ENCODE results near the gene UBE2J1.

DNA sequence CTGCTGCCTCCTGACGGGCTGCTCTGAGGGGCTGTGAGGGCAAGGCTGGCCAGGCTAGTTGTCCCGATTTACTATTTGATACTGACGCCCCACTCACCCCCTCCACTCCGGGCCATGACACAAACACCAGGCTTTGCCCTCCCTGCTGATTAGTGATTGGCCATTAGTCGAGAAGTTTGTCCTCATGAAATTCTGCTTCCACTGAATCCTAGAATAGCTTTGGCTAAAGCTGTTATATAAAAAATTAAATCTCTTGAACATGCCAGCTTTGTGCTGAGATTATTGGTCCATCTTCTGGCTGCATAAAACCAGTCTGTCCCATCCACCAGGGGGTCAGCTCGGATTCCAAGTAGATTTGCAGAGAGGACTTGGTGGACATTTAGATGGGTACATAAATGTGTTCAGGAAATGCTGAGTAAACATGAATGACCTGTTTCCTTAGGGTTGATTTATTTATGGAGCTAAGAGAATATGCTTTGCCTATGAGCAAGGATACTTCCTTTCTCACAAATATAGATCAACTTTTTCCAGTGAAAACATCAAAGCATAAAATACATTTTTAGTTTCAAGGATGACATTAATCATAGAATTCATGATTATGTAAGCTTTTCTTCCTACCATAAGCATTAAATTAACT is 37.2 kb downstream of the UBE2J1 start, which contains the start of gene GABRR2:
- TF ChIP-seq RAD21 (IDR thresholded peaks at IDR 0.05; ENCODE audit: low read length) (no peak), EP300 (IDR thresholded peaks at IDR 0.05; ENCODE audit: borderline replicate concordance in 1 of 2, low read depth in 1 of 2, low read length in 1 of 2) (no peak), FOSL2 (IDR thresholded peaks at IDR 0.05; ENCODE audit: borderline replicate concordance, low read depth) (no peak), POLR2AphosphoS5 (IDR thresholded peaks at IDR 0.05; ENCODE audit: low read depth, low read length) (no peak), RFX5 (IDR thresholded peaks at IDR 0.05; ENCODE audit: low read length) (no peak), MXI1 (IDR thresholded peaks at IDR 0.05; ENCODE audit: low read depth, low read length) (no peak), MEF2A (IDR thresholded peaks at IDR 0.05; ENCODE audit: borderline replicate concordance, low read depth) (no peak), EZH2phosphoT487 (IDR thresholded peaks at IDR 0.05; ENCODE audit: borderline replicate concordance, low read depth) (no peak), CHD2 (IDR thresholded peaks at IDR 0.05; ENCODE audit: low read length, partially characterized antibody) (no peak), SMC3 (IDR thresholded peaks at IDR 0.05; ENCODE audit: low read depth, low read length) (no peak)
- TF ChIP-seq, protein P1, sequence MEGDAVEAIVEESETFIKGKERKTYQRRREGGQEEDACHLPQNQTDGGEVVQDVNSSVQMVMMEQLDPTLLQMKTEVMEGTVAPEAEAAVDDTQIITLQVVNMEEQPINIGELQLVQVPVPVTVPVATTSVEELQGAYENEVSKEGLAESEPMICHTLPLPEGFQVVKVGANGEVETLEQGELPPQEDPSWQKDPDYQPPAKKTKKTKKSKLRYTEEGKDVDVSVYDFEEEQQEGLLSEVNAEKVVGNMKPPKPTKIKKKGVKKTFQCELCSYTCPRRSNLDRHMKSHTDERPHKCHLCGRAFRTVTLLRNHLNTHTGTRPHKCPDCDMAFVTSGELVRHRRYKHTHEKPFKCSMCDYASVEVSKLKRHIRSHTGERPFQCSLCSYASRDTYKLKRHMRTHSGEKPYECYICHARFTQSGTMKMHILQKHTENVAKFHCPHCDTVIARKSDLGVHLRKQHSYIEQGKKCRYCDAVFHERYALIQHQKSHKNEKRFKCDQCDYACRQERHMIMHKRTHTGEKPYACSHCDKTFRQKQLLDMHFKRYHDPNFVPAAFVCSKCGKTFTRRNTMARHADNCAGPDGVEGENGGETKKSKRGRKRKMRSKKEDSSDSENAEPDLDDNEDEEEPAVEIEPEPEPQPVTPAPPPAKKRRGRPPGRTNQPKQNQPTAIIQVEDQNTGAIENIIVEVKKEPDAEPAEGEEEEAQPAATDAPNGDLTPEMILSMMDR (IDR thresholded peaks at IDR 0.05) = no peak
- TF ChIP-seq, protein P2, sequence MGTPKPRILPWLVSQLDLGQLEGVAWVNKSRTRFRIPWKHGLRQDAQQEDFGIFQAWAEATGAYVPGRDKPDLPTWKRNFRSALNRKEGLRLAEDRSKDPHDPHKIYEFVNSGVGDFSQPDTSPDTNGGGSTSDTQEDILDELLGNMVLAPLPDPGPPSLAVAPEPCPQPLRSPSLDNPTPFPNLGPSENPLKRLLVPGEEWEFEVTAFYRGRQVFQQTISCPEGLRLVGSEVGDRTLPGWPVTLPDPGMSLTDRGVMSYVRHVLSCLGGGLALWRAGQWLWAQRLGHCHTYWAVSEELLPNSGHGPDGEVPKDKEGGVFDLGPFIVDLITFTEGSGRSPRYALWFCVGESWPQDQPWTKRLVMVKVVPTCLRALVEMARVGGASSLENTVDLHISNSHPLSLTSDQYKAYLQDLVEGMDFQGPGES (IDR thresholded peaks at IDR 0.05; ENCODE audit: low read depth, low read length) = no peak
- TF ChIP-seq, protein P3, sequence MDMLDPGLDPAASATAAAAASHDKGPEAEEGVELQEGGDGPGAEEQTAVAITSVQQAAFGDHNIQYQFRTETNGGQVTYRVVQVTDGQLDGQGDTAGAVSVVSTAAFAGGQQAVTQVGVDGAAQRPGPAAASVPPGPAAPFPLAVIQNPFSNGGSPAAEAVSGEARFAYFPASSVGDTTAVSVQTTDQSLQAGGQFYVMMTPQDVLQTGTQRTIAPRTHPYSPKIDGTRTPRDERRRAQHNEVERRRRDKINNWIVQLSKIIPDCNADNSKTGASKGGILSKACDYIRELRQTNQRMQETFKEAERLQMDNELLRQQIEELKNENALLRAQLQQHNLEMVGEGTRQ (IDR thresholded peaks at IDR 0.05; ENCODE audit: borderline replicate concordance, low read depth, low read length) = no peak
- TF ChIP-seq, protein P4, sequence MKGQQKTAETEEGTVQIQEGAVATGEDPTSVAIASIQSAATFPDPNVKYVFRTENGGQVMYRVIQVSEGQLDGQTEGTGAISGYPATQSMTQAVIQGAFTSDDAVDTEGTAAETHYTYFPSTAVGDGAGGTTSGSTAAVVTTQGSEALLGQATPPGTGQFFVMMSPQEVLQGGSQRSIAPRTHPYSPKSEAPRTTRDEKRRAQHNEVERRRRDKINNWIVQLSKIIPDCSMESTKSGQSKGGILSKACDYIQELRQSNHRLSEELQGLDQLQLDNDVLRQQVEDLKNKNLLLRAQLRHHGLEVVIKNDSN (IDR thresholded peaks at IDR 0.05; ENCODE audit: borderline replicate concordance, low read depth) = no peak
